ENCODE data around the gene CRYBA1.
"Not testable (repeated sequence)": the region's sequence is repeated elsewhere in the genome, so short reads cannot be mapped to it uniquely, and the experiment has no call there.

CRYBA1 gene

GRCh38 chr17:29238133-29238850, 8.4 kb upstream of the CRYBA1 start:
- no peak for DNase-seq (ENCODE audit: low read depth)

DNA sequence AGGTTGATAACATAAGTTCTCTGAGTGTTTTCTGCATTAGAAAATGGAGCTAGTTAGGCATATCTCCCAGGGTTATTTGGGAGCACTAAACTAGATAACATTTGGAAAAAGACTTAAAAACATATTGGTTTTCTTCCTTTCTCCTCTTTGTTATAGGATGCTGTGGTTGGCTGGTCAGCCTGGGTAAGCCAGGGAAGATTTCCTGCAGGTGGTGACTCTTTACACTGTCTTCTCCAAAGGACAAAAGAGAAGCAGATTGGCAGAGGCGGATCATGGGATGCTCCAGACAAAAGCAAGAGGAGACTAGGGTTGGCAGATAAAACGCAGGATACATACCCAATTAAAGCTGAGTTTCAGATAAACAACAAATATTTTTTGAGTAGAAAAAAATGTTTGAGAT, 6.2 kb upstream of the CRYBA1 start:
- DNase-seq (ENCODE audit: low read depth) = no peak

GRCh38 chr17:29240968-29241963, 5.4 kb upstream of the CRYBA1 start:
- DNase-seq (ENCODE audit: low read depth) = no peak

GRCh38 chr17:29242051-29242450, 4.6 kb upstream of the CRYBA1 start:
- no peak for DNase-seq (ENCODE audit: low read depth)

GRCh38 chr17:29242790-29243189, 3.9 kb upstream of the CRYBA1 start:
- no peak for DNase-seq (ENCODE audit: low read depth)

- no peak for DNase-seq (ENCODE audit: low read depth)
Observed at GRCh38 chr17:29243792-29244191, 2.9 kb upstream of the CRYBA1 start.

DNA sequence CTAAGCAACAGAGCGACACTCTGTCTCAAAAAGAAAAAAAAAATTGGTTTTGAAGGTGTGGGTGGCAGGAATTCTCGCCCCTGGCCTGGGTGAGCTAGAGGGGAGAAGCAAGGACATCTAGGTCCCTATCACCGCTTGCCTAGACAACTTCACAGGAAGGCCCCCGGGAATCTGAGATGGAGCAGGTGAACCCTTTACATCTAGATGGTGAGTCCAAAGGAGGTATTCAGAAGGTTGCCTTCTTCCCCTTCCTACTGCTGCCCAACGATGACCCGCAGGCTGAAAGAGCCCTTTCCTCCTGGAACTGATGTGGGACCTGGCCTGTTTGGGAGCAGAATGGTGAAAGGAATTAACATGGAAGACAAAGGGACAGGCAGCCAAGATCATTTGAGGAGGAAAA, 1.3 kb upstream of the CRYBA1 start:
- DNase-seq (ENCODE audit: low read depth) = no peak

- DNase-seq (ENCODE audit: low read depth) = no peak
Observed at GRCh38 chr17:29247219-29247618, 560 bp downstream of the CRYBA1 start.

GRCh38 chr17:29248845-29249244, 2.2 kb downstream of the CRYBA1 start:
- no peak for DNase-seq (ENCODE audit: low read depth)

DNA sequence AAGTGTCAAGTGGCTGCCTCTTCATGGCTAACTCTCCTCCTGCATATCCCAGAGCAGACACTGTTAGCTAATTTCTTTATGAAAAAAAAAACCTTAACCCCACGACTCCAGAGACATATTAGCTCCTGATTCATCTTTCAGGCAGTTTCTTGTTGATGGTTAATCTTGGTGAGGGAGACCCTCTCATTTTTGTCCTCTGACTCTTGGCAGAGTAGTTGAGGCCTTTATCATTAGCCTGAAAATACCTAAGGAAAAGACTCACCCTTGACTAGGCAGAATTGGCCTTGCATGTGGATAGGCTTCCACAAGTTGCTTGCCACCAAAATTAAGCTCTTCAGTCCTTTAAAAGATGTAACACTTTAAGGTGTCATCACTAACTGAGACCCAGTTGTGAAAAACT, 4.0 kb downstream of the CRYBA1 start:
- DNase-seq (ENCODE audit: low read depth) = no peak

GRCh38 chr17:29251184-29251583, 4.5 kb downstream of the CRYBA1 start:
- DNase-seq (ENCODE audit: low read depth) = no peak

DNA sequence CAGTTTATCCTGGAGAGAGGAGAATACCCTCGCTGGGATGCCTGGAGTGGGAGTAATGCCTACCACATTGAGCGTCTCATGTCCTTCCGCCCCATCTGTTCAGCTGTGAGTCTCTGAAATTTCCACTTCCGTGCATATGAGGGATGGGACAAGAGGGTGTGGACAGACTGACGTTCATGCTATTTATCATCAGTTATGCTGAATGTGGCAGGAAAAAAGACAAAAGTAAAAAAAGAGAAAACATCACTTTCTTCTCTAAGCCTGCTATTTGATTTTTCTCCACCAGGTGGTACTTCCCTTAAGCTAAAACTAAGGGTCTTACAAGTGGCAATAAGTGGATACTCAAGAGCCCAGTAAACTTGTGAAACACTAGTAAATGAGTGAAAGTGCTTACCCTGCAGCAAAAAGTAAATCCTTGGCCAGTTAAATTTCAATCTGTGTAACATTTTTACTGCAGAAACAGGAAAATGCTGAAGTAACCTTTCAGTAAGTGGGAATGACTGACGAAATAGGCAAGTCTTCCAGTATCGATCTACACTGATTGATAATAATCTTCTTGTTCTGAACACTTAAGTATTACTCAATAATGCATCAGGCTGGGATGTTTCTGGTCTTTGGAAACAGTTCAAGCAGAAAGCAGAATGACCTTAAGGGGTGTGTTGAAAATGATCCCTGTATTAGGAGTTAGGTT, 5.6 kb downstream of the CRYBA1 start:
- no peak for DNase-seq (ENCODE audit: low read depth)

DNA sequence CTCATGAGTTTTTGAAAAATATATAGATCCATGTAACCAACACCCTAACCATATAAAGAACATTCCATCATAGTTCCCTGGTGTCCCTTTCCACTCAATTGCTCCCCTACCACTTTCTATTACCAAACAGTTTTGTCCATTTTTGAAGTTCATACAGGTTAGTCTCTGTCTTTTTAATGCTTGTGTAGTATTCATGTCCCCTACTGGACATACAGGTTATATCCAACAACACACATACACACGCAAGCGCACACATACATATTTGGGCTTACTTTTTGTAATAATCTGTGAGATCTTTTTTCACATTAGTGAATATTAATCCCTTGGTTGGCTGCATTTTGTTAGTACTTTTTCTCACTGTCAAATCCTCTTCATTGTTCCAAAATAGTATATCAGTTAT, 6.4 kb downstream of the CRYBA1 start:
- DNase-seq (ENCODE audit: low read depth) = no peak

- DNase-seq (ENCODE audit: low read depth) = no peak
Observed at GRCh38 chr17:29255926-29256522, 9.4 kb downstream of the CRYBA1 start.

DNA sequence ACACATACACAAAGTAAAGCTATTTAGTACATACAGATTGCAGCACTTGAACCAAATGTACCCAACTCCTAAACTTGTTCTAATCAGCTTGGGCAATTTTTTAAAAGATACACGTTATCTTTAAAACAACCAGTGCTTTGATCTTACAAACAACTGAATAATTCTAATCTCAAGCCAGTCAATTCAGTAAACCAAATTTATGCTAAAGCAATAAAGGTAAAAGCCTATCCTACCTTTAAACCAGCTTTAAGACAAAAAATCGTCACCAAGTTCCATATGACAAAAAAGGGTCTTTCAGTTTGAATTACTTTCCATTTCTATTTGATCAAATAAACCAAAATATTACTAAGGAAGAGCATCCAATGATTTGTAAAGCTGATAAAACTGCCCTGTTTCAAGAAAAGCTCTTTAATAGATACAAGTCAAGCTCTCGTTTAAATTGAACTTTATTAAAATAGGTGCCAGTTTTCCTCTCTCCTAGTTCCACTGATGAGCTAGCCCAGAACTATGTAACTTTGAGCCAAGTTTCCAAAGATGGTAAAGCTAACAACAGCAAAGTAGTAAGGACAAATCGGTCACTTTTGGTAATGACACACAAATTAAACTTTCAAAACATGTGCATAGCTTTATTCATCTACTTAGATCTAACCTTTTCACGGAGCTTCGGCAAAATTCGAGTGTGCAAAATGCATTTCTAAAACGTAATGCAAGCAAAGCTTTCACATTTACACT, 10.2 kb downstream of the CRYBA1 start:
- DNase-seq (ENCODE audit: low read depth) = no peak

GRCh38 chr17:29257756-29258155, 11.1 kb downstream of the CRYBA1 start:
- no peak for DNase-seq (ENCODE audit: low read depth)

DNA sequence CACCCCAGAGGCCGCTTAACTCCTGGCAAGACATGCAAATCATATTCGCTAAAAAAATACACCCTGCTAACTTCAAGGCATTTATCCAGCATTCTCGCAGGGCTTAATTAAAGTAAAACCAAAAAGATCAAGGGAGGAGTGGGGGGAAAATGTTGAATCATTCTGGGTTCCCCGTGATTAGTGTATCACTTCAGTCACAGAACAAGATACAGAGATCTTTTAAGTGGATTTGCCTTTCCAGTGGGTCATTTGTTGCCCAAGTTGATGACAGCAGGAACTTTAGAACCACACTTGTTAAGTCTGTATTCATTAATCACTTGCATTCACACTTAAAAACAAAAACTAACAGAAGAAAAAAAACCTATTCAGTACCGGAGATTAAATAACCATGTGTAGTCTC, 17.3 kb downstream of the CRYBA1 start:
- DNase-seq (ENCODE audit: low read depth) = no peak

- DNase-seq (ENCODE audit: low read depth) = not testable (repeated sequence)
Observed at GRCh38 chr17:29271980-29272379, 25.3 kb downstream of the CRYBA1 start.

GRCh38 chr17:29273924-29274323, 27.3 kb downstream of the CRYBA1 start:
- DNase-seq (ENCODE audit: low read depth) = no peak

DNA sequence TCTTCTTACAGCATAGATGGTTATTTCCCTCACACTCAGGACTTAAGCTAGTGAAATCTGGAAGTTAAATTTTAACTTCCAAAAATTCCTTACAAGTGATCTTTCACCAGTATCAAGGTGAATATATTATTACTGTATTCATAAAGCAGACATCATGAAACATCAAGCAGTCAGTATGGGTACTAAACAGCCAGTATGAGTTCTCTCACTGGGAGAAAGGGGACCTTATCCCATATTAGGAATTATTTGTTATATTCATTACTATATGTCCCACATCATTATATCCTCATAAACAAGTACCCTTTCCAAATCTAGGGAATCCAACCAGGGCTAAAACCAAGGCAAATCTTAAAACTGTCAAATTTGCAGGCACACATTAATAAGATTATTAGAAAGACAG, 32.0 kb downstream of the CRYBA1 start:
- DNase-seq (ENCODE audit: low read depth) = no peak

DNA sequence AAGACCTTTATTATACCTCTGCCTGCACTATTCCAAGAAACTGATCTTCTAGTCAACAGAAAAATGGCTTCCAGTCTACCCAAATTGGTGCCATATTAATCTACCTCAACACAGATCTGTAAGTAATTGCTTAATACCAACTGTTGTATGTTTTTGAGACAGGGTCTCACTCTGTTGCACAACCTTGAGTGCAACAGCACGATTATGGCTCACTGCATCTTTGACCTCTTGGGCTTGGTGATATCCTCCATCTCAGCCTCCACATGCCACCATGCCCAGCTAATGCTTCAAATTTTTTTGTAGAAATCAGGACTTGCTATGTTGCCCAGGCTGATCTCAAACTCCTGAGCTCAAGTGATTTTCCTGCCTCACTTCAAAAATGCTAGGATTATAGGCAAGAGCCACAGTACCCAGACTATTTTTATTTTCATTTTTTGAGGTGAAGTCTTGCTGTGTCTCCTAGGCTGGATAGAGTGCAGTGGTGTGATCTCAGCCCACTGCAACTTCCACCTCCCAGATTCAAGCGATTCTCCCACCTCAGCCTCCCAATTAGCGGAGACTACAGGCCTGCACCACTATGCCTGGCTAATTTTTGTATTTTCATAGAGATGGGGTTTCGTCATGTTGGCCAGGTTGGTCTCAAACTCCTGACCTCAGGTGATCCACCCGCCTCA, 32.9 kb downstream of the CRYBA1 start:
- DNase-seq (ENCODE audit: low read depth) = no peak

Measured in activated T-helper 1 cell treated with Interleukin-2 at 50 U/mL for 16 hours (primary cell).